T-helper 17 cell (primary cell): Measurements from ENCODE around the gene GRM4. TPM values are rescaled to one million over a fixed set of nuclear protein-coding genes. Genes with fewer than 3 reads are reported as not detected.
A peak's percentile ranks its signal among the peaks of the same experiment; 100 is the strongest.

Experiments used
- ATAC-seq: fragments of 150-1000 bp; cut with Tn5 transposase; 2 replicates; pipeline ENCODE4 v1.10.0; 2021; ENCODE audit warnings: mild to moderate bottlenecking, moderate library complexity
- DNase-seq, 3 donors: peaks; one replicate each; pipeline versions ENCODE4 v3.0.0 to v3.0.0-alpha.2; 2020 to 2021
- H3K9me3 ChIP-seq: one replicate; pipeline ENCODE4 v1.7.0; 2013; ENCODE audit warnings: low read length, mild to moderate bottlenecking; ENCODE audit not compliant: control insufficient read depth, poor library complexity, severe bottlenecking
- H3K27ac Mint-ChIP-seq: one replicate; pipeline ENCODE4 v1.8.0; 2022; ENCODE audit warnings: mild to moderate bottlenecking, moderate library complexity, mixed read lengths
- H3K27me3 Mint-ChIP-seq: one replicate; pipeline ENCODE4 v1.8.0; 2022; ENCODE audit warnings: mixed read lengths
- H3K36me3 Mint-ChIP-seq: one replicate; pipeline ENCODE4 v1.8.0; 2022; ENCODE audit warnings: low read depth, mixed read lengths
- H3K4me1 Mint-ChIP-seq: one replicate; pipeline ENCODE4 v1.8.0; 2022; ENCODE audit warnings: mild to moderate bottlenecking, mixed read lengths
- H3K4me3 Mint-ChIP-seq: one replicate; pipeline ENCODE4 v1.8.0; 2022; ENCODE audit warnings: mild to moderate bottlenecking, moderate library complexity, mixed read lengths
- total RNA-seq, 4 donors: library from RNA in 2 of 4; stranded (reverse) in 2 of 4; gene quantifications; one replicate each; pipeline ENCODE4 v1.2.3 and lab custom pipeline; 2022 to 2026

GRM4 gene
- total RNA-seq, 2 donors from 2014 or later, result not detected

DNA sequence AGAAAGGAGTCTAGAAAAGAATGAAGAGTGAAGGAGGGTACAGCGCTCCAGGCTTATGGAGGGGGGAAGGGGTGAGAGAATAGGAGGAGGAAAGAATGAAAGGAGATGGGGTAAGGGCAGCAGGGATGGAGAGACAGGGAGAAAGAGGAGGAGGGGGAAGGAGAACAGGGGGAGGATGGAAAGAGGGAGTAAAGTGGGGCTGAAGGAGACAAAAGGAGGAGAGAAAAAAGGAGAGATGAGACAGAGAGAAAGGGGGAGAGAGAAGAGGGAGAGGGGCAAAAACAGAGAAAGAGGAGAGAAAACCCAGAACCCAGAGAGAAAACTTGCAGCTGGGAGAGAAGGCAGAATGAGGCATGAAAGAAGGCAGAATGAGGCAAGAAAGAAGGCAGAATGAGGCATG, 110.7 kb downstream of the GRM4 start:
- Mint-ChIP-seq H3K27me3 (peaks cover 38% of the 10 kb centered on the region), H3K27ac (no peak overlapping the region), H3K4me1 (peaks cover 8% of the 10 kb centered on the region), H3K36me3 (peaks cover 12% of the 10 kb centered on the region), H3K4me3 (no peak overlapping the region)
- ATAC-seq, result no peak
- H3K9me3 ChIP-seq, result no peaks in the 10 kb centered on the region
- no peak for DNase-seq

DNA sequence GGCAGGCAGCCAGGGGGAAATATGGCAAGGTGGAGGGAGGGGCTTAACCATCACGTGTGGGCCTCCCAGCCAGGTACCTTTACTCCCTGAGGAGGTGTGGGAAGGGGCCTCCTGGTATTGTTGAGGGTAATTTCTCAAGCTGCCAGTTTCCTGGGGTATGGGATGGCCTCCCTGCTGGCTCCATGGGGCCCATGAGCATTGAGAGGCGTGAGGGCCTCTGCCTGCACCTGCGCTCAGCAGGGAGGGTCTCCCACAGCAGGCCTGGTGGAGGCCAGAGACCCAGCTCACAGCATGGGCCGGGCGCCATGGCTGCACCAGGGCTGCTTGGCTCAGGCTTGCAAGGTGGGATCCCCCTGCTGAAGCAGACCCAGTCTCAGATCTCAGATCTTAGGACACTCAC, 113.0 kb downstream of the GRM4 start:
- H3K27me3 Mint-ChIP-seq, result peaks cover 43% of the 10 kb centered on the region
- DNase-seq, result no peak
- no peaks in the 10 kb centered on the region for H3K9me3 ChIP-seq
- no peak for ATAC-seq
- H3K27ac Mint-ChIP-seq, result no peak overlapping the region
- peaks cover 8% of the 10 kb centered on the region for H3K4me1 Mint-ChIP-seq
- peaks cover 12% of the 10 kb centered on the region for H3K36me3 Mint-ChIP-seq
- H3K4me3 Mint-ChIP-seq, result no peak overlapping the region

DNA sequence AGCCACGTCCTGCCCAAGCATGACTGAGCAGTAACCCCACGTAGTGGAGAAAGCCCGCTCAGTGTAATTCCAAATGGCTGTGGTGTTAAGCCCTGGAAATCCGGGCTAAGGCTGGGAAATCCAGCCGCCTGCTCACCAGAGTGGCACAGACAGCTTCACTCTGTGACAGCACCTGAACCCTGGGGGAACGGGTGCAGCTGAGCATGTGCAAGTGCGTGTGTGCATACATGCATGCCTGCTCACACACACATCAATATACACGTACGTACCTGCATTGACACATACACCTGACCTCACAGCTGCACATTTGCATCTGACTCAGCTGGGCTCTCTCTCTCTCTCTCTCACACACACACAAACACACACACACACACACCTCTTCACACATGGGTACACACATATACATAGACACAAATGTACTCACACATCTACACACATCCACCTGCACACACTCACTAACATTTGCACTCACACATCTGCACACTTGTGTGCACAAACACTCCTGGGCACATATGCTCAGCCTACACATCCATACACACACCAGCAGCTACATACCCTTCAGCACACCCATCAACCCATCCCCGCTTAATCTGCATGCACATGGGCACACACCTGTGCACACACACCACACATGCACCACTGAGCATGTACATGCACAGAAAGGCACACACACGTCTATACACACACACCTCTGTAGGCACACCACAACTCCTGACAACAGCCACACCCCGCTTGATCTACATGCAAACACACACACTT, 114.1 kb downstream of the GRM4 start:
- no peak overlapping the region for H3K27ac Mint-ChIP-seq
- ATAC-seq (no peak), DNase-seq (no peak)
- peaks cover 40% of the 10 kb centered on the region for H3K27me3 Mint-ChIP-seq
- no peaks in the 10 kb centered on the region for H3K9me3 ChIP-seq
- H3K4me3 Mint-ChIP-seq, result no peak overlapping the region
- peaks cover 8% of the 10 kb centered on the region for H3K4me1 Mint-ChIP-seq
- peaks cover 12% of the 10 kb centered on the region for H3K36me3 Mint-ChIP-seq

DNA sequence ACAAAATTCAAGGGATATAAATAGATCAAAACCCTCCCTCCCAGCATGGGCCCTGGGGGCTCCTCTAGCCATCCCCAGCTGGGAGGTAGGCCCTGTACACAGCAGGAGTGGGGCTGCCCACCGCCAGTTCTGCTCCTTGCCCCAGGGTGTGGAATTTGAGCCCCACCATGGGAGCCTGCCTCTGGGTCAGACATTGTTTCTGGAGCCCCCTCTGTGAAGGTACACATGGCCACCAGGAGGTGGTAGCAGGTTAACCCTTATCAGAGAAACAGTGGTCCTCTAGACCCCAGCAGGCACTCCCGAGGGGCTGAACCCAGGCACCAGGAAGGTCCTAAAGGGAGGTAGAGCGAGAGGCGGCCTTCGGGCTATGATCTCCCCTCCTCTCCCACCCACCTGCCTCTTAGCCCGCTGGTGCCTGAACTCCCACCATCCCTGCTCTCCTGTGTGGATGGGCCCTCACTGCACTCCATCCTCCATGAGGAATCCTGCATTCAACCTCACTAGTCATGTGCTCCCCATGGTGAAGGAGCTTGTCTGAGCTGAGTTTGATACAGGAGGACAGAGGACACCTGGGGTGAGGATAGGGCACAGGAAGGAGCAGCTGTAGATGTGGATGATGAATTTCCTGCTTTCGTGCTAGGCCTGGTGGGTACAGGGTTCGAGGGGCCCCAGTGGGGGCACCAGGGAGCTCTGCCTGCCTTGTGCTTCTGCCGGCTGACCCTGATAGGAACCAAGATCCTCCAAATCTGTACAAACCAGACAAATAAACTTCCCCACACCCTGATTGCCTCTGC, 114.9 kb downstream of the GRM4 start:
- no peak for ATAC-seq
- DNase-seq, result no peak
- H3K9me3 ChIP-seq, result no peaks in the 10 kb centered on the region
- Mint-ChIP-seq H3K4me3 (no peak overlapping the region), H3K4me1 (peaks cover 8% of the 10 kb centered on the region), H3K27me3 (peaks cover 35% of the 10 kb centered on the region), H3K27ac (no peak overlapping the region), H3K36me3 (peaks cover 12% of the 10 kb centered on the region)

DNA sequence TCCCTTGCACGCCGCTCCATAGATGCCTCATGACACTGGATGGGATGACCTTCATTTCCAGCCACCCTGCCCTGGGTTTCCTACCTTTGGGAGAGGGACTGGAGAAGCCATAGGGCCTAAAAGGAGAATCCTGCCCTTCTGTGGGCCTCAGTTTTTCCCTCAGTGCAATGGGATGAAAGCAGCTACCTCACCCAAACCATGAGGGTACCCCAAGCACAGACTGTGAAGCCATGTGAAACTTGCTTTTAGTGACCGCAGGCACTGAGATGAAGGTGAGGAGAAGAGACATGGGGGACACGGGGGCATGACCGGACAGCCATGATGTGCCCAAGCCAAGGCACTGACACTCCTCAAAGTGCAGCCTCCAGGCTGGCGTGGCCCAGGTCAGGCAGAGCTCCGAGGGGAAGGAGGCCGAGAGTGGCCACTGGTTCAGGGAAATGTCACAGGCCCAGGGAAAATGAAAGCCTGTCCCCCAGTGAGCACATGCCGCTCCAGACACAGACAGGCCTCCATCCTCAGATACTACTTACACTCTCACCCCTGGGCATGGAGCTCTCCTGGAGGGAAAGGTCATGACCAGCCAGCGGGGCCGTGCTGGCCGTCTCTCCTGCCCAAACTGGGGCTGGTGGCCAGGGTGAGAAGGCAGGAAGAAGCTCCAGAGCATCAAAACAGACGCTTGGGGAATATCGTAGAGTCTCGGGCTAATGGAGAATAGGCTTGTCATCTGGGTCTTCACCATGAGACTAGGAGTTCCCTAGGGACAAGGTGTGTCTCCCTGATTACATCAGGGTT, 116.2 kb downstream of the GRM4 start:
- Mint-ChIP-seq H3K27me3 (peaks cover 28% of the 10 kb centered on the region), H3K36me3 (peaks cover 12% of the 10 kb centered on the region), H3K4me1 (peaks cover 6% of the 10 kb centered on the region), H3K4me3 (no peak overlapping the region), H3K27ac (no peak overlapping the region)
- DNase-seq, result no peak
- no peak for ATAC-seq
- H3K9me3 ChIP-seq, result no peaks in the 10 kb centered on the region

DNA sequence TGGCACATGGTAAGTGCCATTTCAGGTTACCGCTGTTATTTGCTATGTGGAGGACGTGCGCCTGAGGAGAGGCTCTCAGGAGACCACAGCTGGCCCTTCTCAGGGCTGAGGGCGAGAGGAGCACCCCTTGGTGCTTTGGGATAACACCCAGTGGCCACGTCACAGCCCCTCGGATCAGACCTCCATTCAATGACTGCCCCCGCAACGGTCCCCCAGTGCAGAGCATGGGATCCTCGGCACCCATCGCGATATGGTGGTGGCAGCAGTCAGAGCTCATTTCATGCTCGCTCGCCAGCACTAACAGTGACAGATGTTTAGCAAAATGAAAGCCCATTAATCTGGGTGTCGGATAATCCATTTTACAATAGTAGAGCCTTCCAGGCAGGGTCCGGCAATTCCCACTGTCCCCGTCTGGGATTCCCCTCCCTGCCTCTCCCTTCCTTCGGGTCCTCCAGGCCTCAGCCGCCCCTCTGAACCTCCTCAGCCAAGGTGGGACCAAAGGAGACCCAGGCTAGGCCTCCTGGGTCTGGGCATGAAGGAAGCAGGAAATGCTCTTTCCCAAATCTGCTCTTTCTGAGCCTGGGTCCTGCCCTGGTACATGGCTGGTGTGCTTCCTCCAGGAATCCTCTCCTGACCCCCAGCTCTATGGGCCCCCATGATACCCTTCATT, 117.1 kb downstream of the GRM4 start:
- H3K9me3 ChIP-seq, result no peaks in the 10 kb centered on the region
- Mint-ChIP-seq H3K27ac (no peak overlapping the region), H3K4me3 (peak overlapping the region; percentile 21), H3K36me3 (peaks cover 8% of the 10 kb centered on the region), H3K4me1 (peaks cover 6% of the 10 kb centered on the region), H3K27me3 (peaks cover 19% of the 10 kb centered on the region)
- no peak for DNase-seq
- ATAC-seq, result no peak

DNA sequence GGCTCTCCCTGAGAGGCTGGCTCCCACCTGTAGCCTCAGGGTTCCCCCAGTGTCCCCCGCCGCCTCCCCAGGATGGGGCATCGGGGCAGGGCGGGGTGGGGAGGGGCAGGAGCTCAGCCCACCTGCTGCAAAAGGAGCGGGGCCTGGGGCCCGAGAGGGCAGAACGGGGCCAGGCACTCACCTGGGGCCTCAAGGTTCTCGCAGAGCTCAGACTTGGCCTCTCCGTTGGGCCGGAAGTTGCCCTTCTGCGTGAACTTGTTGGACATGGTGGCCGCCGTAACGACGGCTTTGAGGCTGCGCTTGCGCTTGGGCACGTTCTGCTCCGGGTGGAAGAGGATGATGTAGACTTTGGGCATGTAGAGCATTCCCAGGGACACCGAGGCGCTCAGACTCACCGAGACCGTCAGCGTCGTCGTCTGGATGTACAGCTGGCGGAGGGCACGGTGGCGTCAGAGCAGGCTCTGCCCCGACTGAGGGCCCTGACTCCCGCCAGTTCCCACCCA, 117.9 kb downstream of the GRM4 start:
- H3K9me3 ChIP-seq, result no peaks in the 10 kb centered on the region
- no peak overlapping the region for H3K4me3 Mint-ChIP-seq
- H3K27me3 Mint-ChIP-seq, result peaks cover 18% of the 10 kb centered on the region
- DNase-seq (no peak), ATAC-seq (no peak)
- peaks cover 6% of the 10 kb centered on the region for H3K4me1 Mint-ChIP-seq
- peaks cover 6% of the 10 kb centered on the region for H3K36me3 Mint-ChIP-seq
- no peak overlapping the region for H3K27ac Mint-ChIP-seq

DNA sequence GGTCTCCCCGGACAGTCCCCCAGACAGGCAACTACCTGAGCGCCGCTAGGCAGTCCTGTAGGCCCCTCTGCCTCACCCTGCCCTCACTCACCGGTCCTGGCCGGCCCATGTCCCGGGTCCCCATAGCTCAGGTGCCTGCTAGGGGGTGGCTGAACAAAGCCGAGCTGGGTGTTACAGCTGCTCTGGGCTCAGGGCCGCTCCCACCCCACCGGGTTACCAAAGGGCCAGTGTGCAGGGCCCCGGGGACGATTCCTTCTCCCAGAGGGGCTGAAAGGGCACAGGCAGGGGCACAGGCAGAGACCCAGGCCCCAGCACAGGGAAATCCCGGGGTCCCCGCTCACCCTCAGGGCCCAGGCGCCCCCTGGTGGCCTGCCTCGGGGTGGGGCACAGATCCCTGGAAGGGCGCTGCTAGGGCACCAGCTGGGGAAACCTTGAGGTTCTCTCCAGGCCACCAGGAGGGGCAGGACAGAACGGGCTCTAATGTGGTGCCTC, 118.4 kb downstream of the GRM4 start:
- H3K9me3 ChIP-seq, result no peaks in the 10 kb centered on the region
- DNase-seq (peak; percentile 41 to 69 (median 62)), ATAC-seq (peak; percentile 65)
- H3K4me1 Mint-ChIP-seq, result peaks cover 6% of the 10 kb centered on the region
- H3K4me3 Mint-ChIP-seq, result no peak overlapping the region
- peaks cover 20% of the 10 kb centered on the region for H3K27me3 Mint-ChIP-seq
- no peak overlapping the region for H3K27ac Mint-ChIP-seq
- peaks cover 6% of the 10 kb centered on the region for H3K36me3 Mint-ChIP-seq

DNA sequence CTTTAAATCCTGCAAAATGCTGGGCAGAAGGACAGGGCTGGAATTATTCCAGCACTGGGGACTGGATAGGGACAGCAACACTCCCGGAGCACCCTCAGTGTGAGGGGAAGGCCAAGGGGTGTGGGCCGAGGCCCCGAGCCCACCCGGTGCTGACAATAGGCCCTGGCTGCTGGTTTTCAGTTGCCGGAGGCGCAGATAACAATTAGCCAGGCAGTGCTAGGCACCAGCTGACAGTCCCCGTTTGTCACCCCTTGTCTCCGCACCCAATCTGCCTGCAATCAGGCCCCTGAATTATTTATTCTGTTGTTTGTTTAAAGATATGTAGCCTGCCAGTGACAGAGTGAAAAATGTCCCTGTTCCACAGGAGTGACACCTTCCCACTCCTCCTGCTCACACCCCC, 120.0 kb downstream of the GRM4 start:
- peaks cover 2% of the 10 kb centered on the region for H3K4me1 Mint-ChIP-seq
- H3K27ac Mint-ChIP-seq, result no peak overlapping the region
- peaks cover 3% of the 10 kb centered on the region for H3K36me3 Mint-ChIP-seq
- DNase-seq (no peak), ATAC-seq (no peak)
- H3K4me3 Mint-ChIP-seq, result peak overlapping the region; percentile 21
- H3K9me3 ChIP-seq, result no peaks in the 10 kb centered on the region
- peaks cover 23% of the 10 kb centered on the region for H3K27me3 Mint-ChIP-seq

DNA sequence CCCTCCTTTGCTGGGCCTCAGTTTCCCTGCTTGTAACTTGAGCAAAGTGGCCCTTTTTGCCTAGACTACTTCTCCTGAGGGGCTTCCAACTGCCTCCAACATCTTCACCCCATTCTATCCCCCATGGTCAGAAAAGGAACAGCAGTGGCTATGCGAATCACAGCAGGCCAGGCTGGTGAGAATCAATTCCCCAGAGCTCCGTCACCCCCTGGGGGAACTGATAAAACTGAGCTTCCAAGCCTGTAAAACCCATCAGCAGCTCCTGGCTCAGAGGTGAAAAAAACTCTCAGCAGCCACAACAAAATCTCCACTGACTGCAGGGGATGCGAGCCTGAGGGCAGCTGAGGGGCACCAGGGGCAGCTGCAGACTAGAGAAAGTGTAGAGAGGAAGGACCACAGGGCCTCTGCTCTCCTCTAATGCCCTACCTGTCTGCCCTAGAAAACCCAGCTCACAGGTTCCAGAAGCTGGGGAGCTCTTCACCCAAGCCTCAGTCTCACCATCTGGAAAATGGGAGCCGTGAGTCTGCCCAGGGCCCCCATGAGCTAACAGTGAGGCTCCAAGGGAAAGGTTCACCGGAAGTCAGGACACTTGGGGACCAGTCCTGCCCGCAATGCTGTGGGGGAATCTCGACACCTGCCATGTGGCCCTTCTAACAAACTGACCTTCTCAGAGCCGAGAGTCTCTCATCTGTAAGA, 120.6 kb downstream of the GRM4 start:
- no peak for ATAC-seq
- no peak for DNase-seq
- Mint-ChIP-seq H3K4me3 (no peak overlapping the region), H3K4me1 (peaks cover 2% of the 10 kb centered on the region), H3K27ac (no peak overlapping the region), H3K36me3 (peaks cover 3% of the 10 kb centered on the region), H3K27me3 (peaks cover 24% of the 10 kb centered on the region)
- H3K9me3 ChIP-seq, result no peaks in the 10 kb centered on the region

DNA sequence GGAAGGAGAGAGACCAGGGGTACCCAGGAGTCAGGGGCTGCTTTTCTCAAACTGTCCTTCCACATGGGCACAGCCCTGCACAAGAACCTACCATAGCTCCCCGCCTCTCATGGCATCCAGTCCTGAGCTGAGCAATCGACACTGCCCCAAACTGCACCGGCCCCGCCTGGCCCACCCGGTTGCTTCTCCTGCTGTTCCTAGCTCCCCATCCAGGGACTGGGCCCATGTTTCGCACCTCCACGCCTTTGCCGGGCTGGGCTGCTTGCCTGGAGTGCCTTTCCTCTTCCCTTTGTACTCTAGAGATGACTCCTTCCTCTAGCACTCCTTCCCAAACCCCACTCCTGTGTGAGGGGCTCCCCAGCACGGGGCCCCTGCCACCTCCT, 123.0 kb downstream of the GRM4 start:
- no peak overlapping the region for H3K4me3 Mint-ChIP-seq
- H3K4me1 Mint-ChIP-seq, result peaks cover 2% of the 10 kb centered on the region
- no peak overlapping the region for H3K27ac Mint-ChIP-seq
- no peaks in the 10 kb centered on the region for H3K9me3 ChIP-seq
- H3K27me3 Mint-ChIP-seq, result peaks cover 19% of the 10 kb centered on the region
- DNase-seq (no peak), ATAC-seq (no peak)
- peaks cover 3% of the 10 kb centered on the region for H3K36me3 Mint-ChIP-seq

DNA sequence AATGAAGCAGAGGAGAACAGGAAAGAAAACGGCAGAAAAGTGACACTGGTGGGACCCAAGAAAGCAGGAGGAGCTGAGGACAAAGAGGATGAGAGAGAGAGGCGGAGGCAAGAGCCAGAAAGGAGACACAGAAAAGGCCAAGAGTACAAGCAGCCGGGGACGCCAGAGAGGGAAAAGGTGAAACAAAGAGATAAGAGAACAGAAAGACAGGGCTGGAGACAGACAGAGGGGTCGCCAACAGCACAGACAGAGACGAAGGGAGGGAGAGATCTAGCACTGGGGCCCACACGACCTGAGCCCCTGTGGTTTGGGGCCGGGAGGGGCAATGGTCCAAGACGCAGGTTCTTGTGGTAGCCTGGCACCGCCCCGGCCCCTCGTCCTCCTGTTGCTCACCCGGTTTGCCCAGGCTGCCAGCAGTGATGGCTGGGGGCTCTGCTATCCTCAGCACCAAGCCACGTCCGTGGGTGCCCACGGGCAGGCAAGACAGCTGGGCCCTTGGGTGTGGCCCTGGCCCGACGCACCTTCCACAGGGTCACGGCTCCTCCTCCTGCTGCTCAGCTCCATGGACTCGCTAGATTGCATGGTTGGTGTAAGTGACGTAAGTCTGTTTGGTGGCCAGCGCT, 123.5 kb downstream of the GRM4 start:
- Mint-ChIP-seq H3K4me3 (no peak overlapping the region), H3K27ac (no peak overlapping the region), H3K4me1 (peaks cover 2% of the 10 kb centered on the region), H3K36me3 (peaks cover 3% of the 10 kb centered on the region), H3K27me3 (peaks cover 19% of the 10 kb centered on the region)
- no peaks in the 10 kb centered on the region for H3K9me3 ChIP-seq
- DNase-seq (no peak), ATAC-seq (no peak)
